OCI-LY7 (cell line): ENCODE results near the gene DCAF5. TPM values are rescaled to one million over a fixed set of nuclear protein-coding genes. Genes with fewer than 3 reads are reported as not detected.
A peak's percentile ranks its signal among the peaks of the same experiment; 100 is the strongest.

Experiments
- BruUV-seq: library from RNA; stranded (reverse); fragments of 400-500 nt; replicated peaks from 2 replicates; lab custom pipeline; 2021; lab: Mats Ljungman, UMichigan
- CTCF ChIA-PET: fragments of 300-600 bp; sonication (Branson Sonifier 250); formaldehyde crosslinking; loops from one replicate; lab custom pipeline; 2022; ENCODE audit warnings: antibody characterized with exemption; ENCODE audit not compliant: unreplicated experiment; lab: Charles Lee
- POLR2A ChIA-PET: fragments of 300-600 bp; sonication (Branson Sonifier 250); formaldehyde crosslinking; loops from one replicate; lab custom pipeline; 2022; ENCODE audit warnings: antibody characterized with exemption; lab: Charles Lee
- DNase-seq: peaks from one replicate; pipeline ENCODE4 v3.0.0-alpha.2; 2015; ENCODE audit warnings: low spot score
- H2AFZ ChIP-seq: fragments of 200-600 bp; sonication (generic), shearing (Covaris generic); 2 replicates; pipeline ENCODE4 v1.6.1; 2014; ENCODE audit warnings: mild to moderate bottlenecking, antibody characterized with exemption, low read length, moderate library complexity
- H3K27ac ChIP-seq: fragments of 200-600 bp; sonication (generic); 2 replicates; pipeline ENCODE4 v1.5.1; 2014; ENCODE audit warnings: mixed run types, low read depth, mild to moderate bottlenecking, moderate library complexity, low read length, inconsistent platforms; ENCODE audit not compliant: poor library complexity, severe bottlenecking
- H3K36me3 ChIP-seq: fragments of 200-600 bp; sonication (generic); 2 replicates; pipeline ENCODE4 v1.6.1; 2014; ENCODE audit warnings: mild to moderate bottlenecking, antibody characterized with exemption, low read length, moderate library complexity, mixed read lengths; ENCODE audit not compliant: insufficient read depth
- H3K4me1 ChIP-seq: fragments of 200-600 bp; sonication (generic); 2 replicates; pipeline ENCODE4 v1.5.1; 2014; ENCODE audit warnings: mild to moderate bottlenecking, low read length; ENCODE audit not compliant: insufficient read depth, poor library complexity, severe bottlenecking
- H3K4me2 ChIP-seq: fragments of 200-600 bp; sonication (generic); 2 replicates; pipeline ENCODE4 v1.6.1; 2014; ENCODE audit warnings: mild to moderate bottlenecking, low read length
- H3K4me3 ChIP-seq: fragments of 200-600 bp; sonication (generic); 2 replicates; pipeline ENCODE4 v1.5.1; 2014; ENCODE audit warnings: mild to moderate bottlenecking, low read depth, low read length; ENCODE audit not compliant: poor library complexity, severe bottlenecking
- H3K79me2 ChIP-seq: fragments of 200-600 bp; sonication (generic); 2 replicates; pipeline ENCODE4 v1.6.1; 2016; ENCODE audit warnings: low read depth, mild to moderate bottlenecking, low read length, moderate library complexity, mixed read lengths; ENCODE audit not compliant: insufficient read depth
- H3K9me2 ChIP-seq: fragments of 200-600 bp; sonication (generic); 2 replicates; pipeline ENCODE4 v1.6.1; 2016; ENCODE audit warnings: mild to moderate bottlenecking, low read length, mixed read lengths; ENCODE audit not compliant: insufficient read depth
- H3K9me3 ChIP-seq: fragments of 200-600 bp; sonication (generic); 2 replicates; pipeline ENCODE4 v1.6.1; 2014; ENCODE audit warnings: mild to moderate bottlenecking, mixed run types, low read length, mixed read lengths
- H4K20me1 ChIP-seq: fragments of 200-600 bp; sonication (generic); 2 replicates; pipeline ENCODE4 v1.6.1; 2014; ENCODE audit warnings: mild to moderate bottlenecking, antibody characterized with exemption, low read length, moderate library complexity, mixed read lengths; ENCODE audit not compliant: insufficient read depth
- EZH2phosphoT487 ChIP-seq: fragments of 200-600 bp; sonication (generic); IDR thresholded peaks from 2 replicates; pipeline ENCODE4 v1.6.1; 2018; ENCODE audit warnings: low read depth, borderline replicate concordance, mild to moderate bottlenecking, mixed run types, antibody characterized with exemption, low read length, moderate library complexity, mixed read lengths
- intact Hi-C: fragments of 100-400 bp; cut with micrococcal nuclease; formaldehyde crosslinking; loops from one replicate; pipeline ENCODE4 v1.10.0; 2022; ENCODE audit not compliant: unreplicated experiment
- total RNA-seq, 2 experiments: library from RNA; depleted of rRNA in 1 of 2; stranded (reverse); fragments of >200 nt in 1 of 2; shearing (Covaris generic) in 1 of 2; gene quantifications; 2 replicates each; pipeline ENCODE4 v1.2.3, GENCODE V29; 2014 to 2022
- TF ChIP-seq, protein P1 (sequence below): fragments of 200-600 bp; sonication (generic); conservative IDR thresholded peaks from 2 replicates; pipeline ENCODE4 v1.5.1; 2014; ENCODE audit warnings: mild to moderate bottlenecking, antibody characterized with exemption, low read length, moderate library complexity, mixed read lengths

DCAF5 gene
- total RNA-seq, 2 experiments from 2014 or later, result 23.1 to 46.0 TPM

DNA sequence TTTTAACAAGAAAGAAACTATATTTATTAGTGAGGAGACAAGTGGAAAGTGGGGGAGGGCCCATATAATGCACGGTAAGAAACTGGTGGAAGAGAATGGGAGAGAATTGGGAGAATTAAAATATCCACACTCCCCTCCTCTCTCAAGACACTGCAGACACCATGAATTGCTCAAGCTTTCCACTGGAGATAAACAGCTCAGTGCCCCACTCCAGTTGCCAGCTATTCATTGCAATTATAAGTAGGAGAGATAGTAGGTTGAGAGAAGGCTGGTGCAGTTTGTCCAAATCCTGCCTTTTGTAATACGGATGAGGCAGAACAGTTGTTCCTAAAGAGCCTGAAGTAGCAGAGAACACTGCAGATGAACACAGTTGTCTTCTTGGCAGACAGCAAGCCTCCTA lies 38.2 kb downstream of the DCAF5 start:
- POLR2A ChIA-PET, result interaction anchor here (0.6 kb wide), 1 partner anchor 79 kb away, joined by 3 read pairs; no protein-coding TSS in a partner anchor
- no peaks in the 10 kb centered on the region for H3K9me3 ChIP-seq
- no peak overlapping the region for H2AFZ ChIP-seq
- TF ChIP-seq, protein P1, sequence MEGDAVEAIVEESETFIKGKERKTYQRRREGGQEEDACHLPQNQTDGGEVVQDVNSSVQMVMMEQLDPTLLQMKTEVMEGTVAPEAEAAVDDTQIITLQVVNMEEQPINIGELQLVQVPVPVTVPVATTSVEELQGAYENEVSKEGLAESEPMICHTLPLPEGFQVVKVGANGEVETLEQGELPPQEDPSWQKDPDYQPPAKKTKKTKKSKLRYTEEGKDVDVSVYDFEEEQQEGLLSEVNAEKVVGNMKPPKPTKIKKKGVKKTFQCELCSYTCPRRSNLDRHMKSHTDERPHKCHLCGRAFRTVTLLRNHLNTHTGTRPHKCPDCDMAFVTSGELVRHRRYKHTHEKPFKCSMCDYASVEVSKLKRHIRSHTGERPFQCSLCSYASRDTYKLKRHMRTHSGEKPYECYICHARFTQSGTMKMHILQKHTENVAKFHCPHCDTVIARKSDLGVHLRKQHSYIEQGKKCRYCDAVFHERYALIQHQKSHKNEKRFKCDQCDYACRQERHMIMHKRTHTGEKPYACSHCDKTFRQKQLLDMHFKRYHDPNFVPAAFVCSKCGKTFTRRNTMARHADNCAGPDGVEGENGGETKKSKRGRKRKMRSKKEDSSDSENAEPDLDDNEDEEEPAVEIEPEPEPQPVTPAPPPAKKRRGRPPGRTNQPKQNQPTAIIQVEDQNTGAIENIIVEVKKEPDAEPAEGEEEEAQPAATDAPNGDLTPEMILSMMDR, result no peak
- no peak for TF ChIP-seq EZH2phosphoT487
- H3K27ac ChIP-seq, result no peak overlapping the region
- BruUV-seq, result no TSS peak
- peaks cover 87% of the 10 kb centered on the region for H3K36me3 ChIP-seq
- CTCF ChIA-PET, result no interaction called here
- no peak overlapping the region for H3K4me3 ChIP-seq
- no peaks in the 10 kb centered on the region for H4K20me1 ChIP-seq
- intact Hi-C loops, result no loop called here
- no peak overlapping the region for H3K4me2 ChIP-seq
- H3K9me2 ChIP-seq, result no peaks in the 10 kb centered on the region
- DNase-seq, result no peak
- no peaks in the 10 kb centered on the region for H3K79me2 ChIP-seq
- H3K4me1 ChIP-seq, result peaks cover 5% of the 10 kb centered on the region

DNA sequence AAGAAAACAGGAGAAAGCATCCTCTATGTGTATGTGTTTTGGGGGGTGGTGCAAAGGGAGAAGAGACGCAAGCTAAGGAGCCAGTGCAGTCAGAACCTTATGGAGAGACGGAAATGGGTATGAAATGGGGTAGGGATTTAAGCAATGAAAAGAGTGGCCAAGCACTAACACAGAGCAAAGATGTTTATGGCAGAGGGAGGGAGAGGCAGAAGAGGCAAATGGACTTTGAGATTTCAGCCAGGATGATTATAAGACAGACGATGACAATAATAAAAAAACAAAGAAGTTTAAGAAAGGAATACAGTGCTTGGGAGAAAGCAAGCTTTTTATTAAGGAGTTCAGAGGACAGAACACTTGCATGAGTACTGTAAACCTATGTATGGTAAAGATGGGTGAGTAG lies 44.6 kb downstream of the DCAF5 start:
- Histone ChIP-seq H3K4me2 (no peak overlapping the region), H2AFZ (no peak overlapping the region), H3K4me1 (no peaks in the 10 kb centered on the region), H3K36me3 (peaks cover 53% of the 10 kb centered on the region), H3K79me2 (no peaks in the 10 kb centered on the region), H4K20me1 (no peaks in the 10 kb centered on the region), H3K9me3 (no peaks in the 10 kb centered on the region), H3K27ac (no peak overlapping the region), H3K9me2 (no peaks in the 10 kb centered on the region), H3K4me3 (no peak overlapping the region)
- ChIA-PET CTCF (no interaction called here), POLR2A (interaction anchor here (0.5 kb wide), 1 partner anchor 20 kb away, joined by 3 read pairs; no protein-coding TSS in a partner anchor)
- no TSS peak for BruUV-seq
- no peak for DNase-seq
- intact Hi-C loops, result loop anchor here (10.0 kb wide), 1 partner anchor 244 kb away; no protein-coding TSS in a partner anchor
- TF ChIP-seq, protein P1, result no peak
- no peak for TF ChIP-seq EZH2phosphoT487

DNA sequence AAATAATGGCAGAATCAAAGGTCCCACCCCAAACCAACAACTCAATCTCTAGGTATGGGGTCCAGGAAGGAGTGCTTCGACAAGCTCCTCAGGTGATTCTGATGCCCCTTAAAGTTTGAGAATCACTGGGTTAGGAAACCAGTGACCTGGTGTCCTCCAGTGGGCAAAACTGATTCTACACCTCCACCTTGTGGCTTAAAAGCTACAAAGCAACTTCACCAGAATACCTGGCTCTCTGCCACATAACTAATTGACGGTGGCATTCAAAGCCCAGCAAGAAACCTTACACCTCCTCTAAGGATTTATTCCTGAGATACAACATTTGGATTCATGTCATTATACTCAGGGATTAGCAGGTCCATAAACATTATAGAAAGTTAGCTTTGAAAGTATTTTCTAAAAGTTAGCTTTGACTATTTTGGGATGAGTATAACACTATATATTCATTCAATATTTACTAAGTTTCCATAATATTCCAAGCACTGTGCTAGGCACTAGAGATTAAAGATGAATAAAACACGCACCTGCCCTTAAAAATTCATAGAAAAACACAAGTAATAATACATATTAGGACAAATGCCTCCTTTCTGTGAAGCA lies 45.4 kb downstream of the DCAF5 start:
- CTCF ChIA-PET, result interaction anchor here (0.6 kb wide), 1 partner anchor 244 kb away, joined by 4 read pairs; no protein-coding TSS in a partner anchor
- POLR2A ChIA-PET, result interaction anchor here (0.7 to 1.5 kb wide), 2 partner anchors 36 to 247 kb away, joined by 3 read pairs; no protein-coding TSS in a partner anchor
- TF ChIP-seq EZH2phosphoT487, result no peak
- TF ChIP-seq, protein P1, result peak; percentile 79
- Histone ChIP-seq H3K36me3 (peaks cover 53% of the 10 kb centered on the region), H3K4me1 (no peaks in the 10 kb centered on the region), H3K4me2 (no peak overlapping the region), H2AFZ (no peak overlapping the region), H3K9me3 (no peaks in the 10 kb centered on the region), H3K27ac (no peak overlapping the region), H3K9me2 (no peaks in the 10 kb centered on the region), H3K79me2 (no peaks in the 10 kb centered on the region), H4K20me1 (no peaks in the 10 kb centered on the region), H3K4me3 (no peak overlapping the region)
- intact Hi-C loops, result loop anchor here (1.0 to 10.0 kb wide), 2 partner anchors 196 to 243 kb away; no protein-coding TSS in a partner anchor
- DNase-seq, result peak; percentile 51
- BruUV-seq, result no TSS peak
